ENCODE data around the gene CPVL.

The CPVL gene

DNA sequence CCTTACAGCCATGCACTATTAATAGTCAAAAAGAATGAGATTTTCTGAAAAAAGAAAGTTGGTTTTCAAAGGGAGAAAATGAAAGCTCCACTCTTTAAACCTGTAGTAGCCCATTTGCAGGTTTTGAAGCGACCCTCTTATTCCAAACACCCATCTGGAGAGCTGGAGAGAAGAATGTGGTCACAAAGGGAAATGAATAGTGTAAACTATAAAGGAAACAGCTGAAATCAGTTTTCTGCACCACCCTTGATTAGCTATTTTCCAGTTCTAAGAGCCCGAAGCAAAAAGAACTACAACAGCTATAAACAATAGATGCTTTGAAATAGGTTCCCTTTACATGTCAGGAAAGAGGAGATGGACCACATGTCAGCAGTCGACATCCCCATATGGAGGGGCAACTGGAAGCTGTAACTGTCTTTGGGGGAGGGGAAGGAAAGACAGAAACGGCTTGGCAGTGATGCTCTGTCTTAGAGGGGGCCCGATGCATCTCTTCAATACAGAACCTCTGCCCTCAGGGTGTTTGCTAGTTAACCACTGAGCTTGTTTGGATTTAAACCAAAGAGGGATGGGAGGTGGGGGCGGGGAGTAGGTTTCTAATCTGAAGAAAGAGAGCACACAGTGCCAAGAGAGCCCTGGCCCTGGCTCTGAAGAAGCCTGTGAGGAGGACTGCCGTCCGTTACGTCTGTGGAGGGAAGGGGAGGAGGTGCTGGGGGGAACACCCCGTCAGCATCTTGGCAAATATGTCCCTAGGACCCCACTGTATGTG lies 55.3 kb downstream of the CPVL start:
- TF ChIP-seq SUZ12 (IDR thresholded peaks at IDR 0.05; ENCODE audit: extremely low read depth, insufficient read depth, insufficient read length): no peak
- TF ChIP-seq ZNF274 (IDR thresholded peaks at IDR 0.05; ENCODE audit: low read depth, low read length): no peak
- no peak for TF ChIP-seq YY1 (IDR thresholded peaks at IDR 0.05; ENCODE audit: insufficient read depth, insufficient read length)
- DNase-seq (ENCODE audit: low read depth, low spot score): peak; percentile 28
- Histone ChIP-seq H3K36me3 (ENCODE audit: insufficient read depth, insufficient read length, low read length) (peaks cover 21% of the 10 kb centered on the region), H3K27me3 (ENCODE audit: insufficient read depth, insufficient read length) (no peaks in the 10 kb centered on the region), H3K4me3 (ENCODE audit: insufficient read length, low read depth) (no peak overlapping the region), H3K9me3 (ENCODE audit: insufficient read depth, low read length) (no peaks in the 10 kb centered on the region), H3K4me1 (ENCODE audit: insufficient read depth, insufficient read length) (peaks cover 8% of the 10 kb centered on the region), H3K9ac (ENCODE audit: insufficient read length, low read depth) (no peak overlapping the region)

DNA sequence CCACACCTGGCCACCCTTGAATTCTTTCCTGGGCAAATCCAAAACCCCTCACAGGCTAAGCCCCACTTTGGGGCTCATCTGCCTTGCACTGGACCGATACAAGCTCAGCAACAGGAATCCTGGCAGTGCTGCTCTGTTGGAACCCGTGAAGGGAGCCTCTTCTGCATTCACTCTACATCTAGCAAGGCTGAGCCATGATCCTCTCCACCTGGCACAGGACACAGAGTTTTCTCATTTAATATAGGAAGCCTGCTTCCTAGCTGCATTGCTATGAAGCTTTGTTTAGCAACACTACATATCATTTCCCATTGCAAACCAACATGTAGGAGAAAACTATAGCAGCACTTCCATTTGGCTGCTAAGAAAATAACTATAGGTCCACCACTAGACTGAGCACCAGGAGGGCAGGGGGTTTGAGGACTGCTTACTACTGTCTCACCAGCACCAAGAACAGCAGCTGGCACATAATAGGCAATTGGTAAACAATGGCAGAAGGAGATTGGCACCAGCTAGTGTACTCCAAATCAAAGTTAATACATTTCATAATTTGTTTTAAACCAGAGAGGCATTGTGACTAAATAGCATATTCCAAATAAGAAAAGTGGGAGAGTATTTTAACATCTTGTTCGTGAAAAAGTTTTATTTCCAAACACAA lies 56.1 kb downstream of the CPVL start:
- no peak for DNase-seq (ENCODE audit: low read depth, low spot score)
- Histone ChIP-seq H3K9ac (ENCODE audit: insufficient read length, low read depth) (no peak overlapping the region), H3K4me1 (ENCODE audit: insufficient read depth, insufficient read length) (peaks cover 8% of the 10 kb centered on the region), H3K4me3 (ENCODE audit: insufficient read length, low read depth) (no peak overlapping the region), H3K9me3 (ENCODE audit: insufficient read depth, low read length) (no peaks in the 10 kb centered on the region), H3K27me3 (ENCODE audit: insufficient read depth, insufficient read length) (no peaks in the 10 kb centered on the region), H3K36me3 (ENCODE audit: insufficient read depth, insufficient read length, low read length) (peaks cover 20% of the 10 kb centered on the region)
- no peak for TF ChIP-seq YY1 (IDR thresholded peaks at IDR 0.05; ENCODE audit: insufficient read depth, insufficient read length)
- TF ChIP-seq SUZ12 (IDR thresholded peaks at IDR 0.05; ENCODE audit: extremely low read depth, insufficient read depth, insufficient read length): no peak
- no peak for TF ChIP-seq ZNF274 (IDR thresholded peaks at IDR 0.05; ENCODE audit: low read depth, low read length)

- no peak overlapping the region for H3K4me3 ChIP-seq (ENCODE audit: insufficient read length, low read depth)
- no peak overlapping the region for H3K9ac ChIP-seq (ENCODE audit: insufficient read length, low read depth)
- H3K9me3 ChIP-seq (ENCODE audit: insufficient read depth, low read length): no peaks in the 10 kb centered on the region
- H3K36me3 ChIP-seq (ENCODE audit: insufficient read depth, insufficient read length, low read length): peaks cover 27% of the 10 kb centered on the region
- H3K4me1 ChIP-seq (ENCODE audit: insufficient read depth, insufficient read length): peaks cover 8% of the 10 kb centered on the region
- H3K27me3 ChIP-seq (ENCODE audit: insufficient read depth, insufficient read length): no peaks in the 10 kb centered on the region
- TF ChIP-seq ZNF274 (IDR thresholded peaks at IDR 0.05; ENCODE audit: low read depth, low read length) (no peak), YY1 (IDR thresholded peaks at IDR 0.05; ENCODE audit: insufficient read depth, insufficient read length) (no peak), SUZ12 (IDR thresholded peaks at IDR 0.05; ENCODE audit: extremely low read depth, insufficient read depth, insufficient read length) (no peak)
- DNase-seq (ENCODE audit: low read depth, low spot score): no peak
These were observed 58.5 kb downstream of the CPVL start for GRCh38 chr7:29087840-29088170.

- Histone ChIP-seq H3K36me3 (ENCODE audit: insufficient read depth, insufficient read length, low read length) (peaks cover 28% of the 10 kb centered on the region), H3K9me3 (ENCODE audit: insufficient read depth, low read length) (no peaks in the 10 kb centered on the region), H3K27me3 (ENCODE audit: insufficient read depth, insufficient read length) (no peaks in the 10 kb centered on the region), H3K4me3 (ENCODE audit: insufficient read length, low read depth) (no peak overlapping the region), H3K4me1 (ENCODE audit: insufficient read depth, insufficient read length) (peaks cover 2% of the 10 kb centered on the region), H3K9ac (ENCODE audit: insufficient read length, low read depth) (no peak overlapping the region)
- no peak for DNase-seq (ENCODE audit: low read depth, low spot score)
- TF ChIP-seq ZNF274 (IDR thresholded peaks at IDR 0.05; ENCODE audit: low read depth, low read length): no peak
These were observed 59.8 kb downstream of the CPVL start for GRCh38 chr7:29086545-29086944.

GRCh38 chr7:29084832-29085231 lies 61.5 kb downstream of the CPVL start:
- no peaks in the 10 kb centered on the region for H3K9me3 ChIP-seq (ENCODE audit: insufficient read depth, low read length)
- TF ChIP-seq SUZ12 (IDR thresholded peaks at IDR 0.05; ENCODE audit: extremely low read depth, insufficient read depth, insufficient read length) (no peak), YY1 (IDR thresholded peaks at IDR 0.05; ENCODE audit: insufficient read depth, insufficient read length) (no peak), ZNF274 (IDR thresholded peaks at IDR 0.05; ENCODE audit: low read depth, low read length) (no peak)
- H3K4me1 ChIP-seq (ENCODE audit: insufficient read depth, insufficient read length): no peaks in the 10 kb centered on the region
- no peak overlapping the region for H3K4me3 ChIP-seq (ENCODE audit: insufficient read length, low read depth)
- no peak for DNase-seq (ENCODE audit: low read depth, low spot score)
- peaks cover 25% of the 10 kb centered on the region for H3K36me3 ChIP-seq (ENCODE audit: insufficient read depth, insufficient read length, low read length)
- H3K27me3 ChIP-seq (ENCODE audit: insufficient read depth, insufficient read length): no peaks in the 10 kb centered on the region
- no peak overlapping the region for H3K9ac ChIP-seq (ENCODE audit: insufficient read length, low read depth)

- TF ChIP-seq ZNF274 (IDR thresholded peaks at IDR 0.05; ENCODE audit: low read depth, low read length) (no peak), SUZ12 (IDR thresholded peaks at IDR 0.05; ENCODE audit: extremely low read depth, insufficient read depth, insufficient read length) (no peak), YY1 (IDR thresholded peaks at IDR 0.05; ENCODE audit: insufficient read depth, insufficient read length) (no peak)
- no peak overlapping the region for H3K4me3 ChIP-seq (ENCODE audit: insufficient read length, low read depth)
- H3K36me3 ChIP-seq (ENCODE audit: insufficient read depth, insufficient read length, low read length): peaks cover 22% of the 10 kb centered on the region
- DNase-seq (ENCODE audit: low read depth, low spot score): no peak
- H3K9me3 ChIP-seq (ENCODE audit: insufficient read depth, low read length): no peaks in the 10 kb centered on the region
- no peaks in the 10 kb centered on the region for H3K27me3 ChIP-seq (ENCODE audit: insufficient read depth, insufficient read length)
- no peaks in the 10 kb centered on the region for H3K4me1 ChIP-seq (ENCODE audit: insufficient read depth, insufficient read length)
- no peak overlapping the region for H3K9ac ChIP-seq (ENCODE audit: insufficient read length, low read depth)
These were observed 65.5 kb downstream of the CPVL start for GRCh38 chr7:29080803-29081202.

- Histone ChIP-seq H3K4me1 (ENCODE audit: insufficient read depth, insufficient read length) (no peaks in the 10 kb centered on the region), H3K9me3 (ENCODE audit: insufficient read depth, low read length) (no peaks in the 10 kb centered on the region), H3K27me3 (ENCODE audit: insufficient read depth, insufficient read length) (no peaks in the 10 kb centered on the region), H3K36me3 (ENCODE audit: insufficient read depth, insufficient read length, low read length) (peaks cover 12% of the 10 kb centered on the region), H3K9ac (ENCODE audit: insufficient read length, low read depth) (no peak overlapping the region), H3K4me3 (ENCODE audit: insufficient read length, low read depth) (no peak overlapping the region)
- no peak for DNase-seq (ENCODE audit: low read depth, low spot score)
- TF ChIP-seq SUZ12 (IDR thresholded peaks at IDR 0.05; ENCODE audit: extremely low read depth, insufficient read depth, insufficient read length): no peak
- TF ChIP-seq YY1 (IDR thresholded peaks at IDR 0.05; ENCODE audit: insufficient read depth, insufficient read length): no peak
- no peak for TF ChIP-seq ZNF274 (IDR thresholded peaks at IDR 0.05; ENCODE audit: low read depth, low read length)
These were observed 67.8 kb downstream of the CPVL start for GRCh38 chr7:29078311-29079260.
